Upper lobe of left lung (tissue), 6 donors: ENCODE measurements around the gene CD164. TPM values are rescaled to one million over a fixed set of nuclear protein-coding genes. Genes with fewer than 3 reads are reported as not detected.

ENCODE experiments used
- ATAC-seq, 2 donors: fragments of 200-7000 bp; cut with Tn5 transposase; one replicate each; pipeline ENCODE4 v1.9.1; 2022; ENCODE audit warnings: mild to moderate bottlenecking in 2 of 2, moderate library complexity in 2 of 2; ENCODE audit not compliant: low FRiP score in 2 of 2
- DNase-seq, 2 donors: peaks; one replicate each; pipeline ENCODE4 v3.0.0-alpha.2; 2019 to 2020
- H3K27ac ChIP-seq, 4 donors: fragments of 200-600 bp; sonication (generic); one replicate each; pipeline ENCODE4 v1.5.1; 2016 to 2019
- H3K27me3 ChIP-seq, 4 donors: fragments of 200-600 bp; sonication (generic); one replicate each; pipeline ENCODE4 v1.5.1; 2017 to 2019
- H3K36me3 ChIP-seq, 4 donors: fragments of 200-600 bp; sonication (generic); one replicate each; pipeline ENCODE4 v1.5.1; 2016 to 2019
- H3K4me1 ChIP-seq, 4 donors: fragments of 200-600 bp; sonication (generic); one replicate each; pipeline ENCODE4 v1.5.1; 2018 to 2019
- H3K4me3 ChIP-seq, 4 donors: fragments of 200-600 bp; sonication (generic); one replicate each; pipeline ENCODE4 v1.5.1; 2017 to 2019; ENCODE audit warnings: mild to moderate bottlenecking in 2 of 4, moderate library complexity in 1 of 4
- H3K9me3 ChIP-seq, 4 donors: fragments of 200-600 bp; sonication (generic); one replicate each; pipeline ENCODE4 v1.5.1; 2018 to 2019
- EP300 ChIP-seq, 4 donors: sonication (generic); formaldehyde crosslinking; IDR thresholded peaks; one replicate each; pipeline ENCODE4 v1.5.1; 2017; ENCODE audit warnings: antibody characterized with exemption in 4 of 4, control low read depth in 2 of 4
- POLR2A ChIP-seq, 4 donors: fragments of 450-650 bp; IDR thresholded peaks; one replicate each; pipeline ENCODE4 v1.5.1; 2016 to 2017; ENCODE audit warnings: antibody characterized with exemption in 4 of 4, mild to moderate bottlenecking in 2 of 4
- POLR2AphosphoS5 ChIP-seq, 2 donors: sonication (generic); formaldehyde crosslinking; IDR thresholded peaks; one replicate each; pipeline ENCODE4 v1.5.1; 2017; ENCODE audit warnings: antibody characterized with exemption in 2 of 2
- WGBS, 2 donors: methylation state at CpG; one replicate each; pipeline ENCODE4 v1.1.5; 2017 to 2018; 5-methylcytosine and 5-hydroxymethylcytosine counted together
- total RNA-seq, 6 donors: library from RNA; depleted of rRNA in 4 of 6; stranded (reverse); fragments of >200 nt in 4 of 6; gene quantifications; one replicate each; pipeline versions ENCODE4 v1.1.0 to v1.2.1, GENCODE V29; 2016 to 2021
- TF ChIP-seq, protein P1 (sequence below), 6 experiments: fragments of 450-650 bp in 4 of 6; fragments of 200-600 bp in 2 of 6; sonication (generic) in 2 of 6; IDR thresholded peaks; one replicate each; pipeline ENCODE4 v1.5.1; 2016 to 2019; ENCODE audit warnings: antibody characterized with exemption in 6 of 6
- donor health status: DM: no; HTN: no; CAD: no; lungs with moderate emphysema.
- donor health status: DM: no; HTN: yes; CAD: no; lungs with severe emphysema.

CD164 gene
- total RNA-seq, 6 donors from 2014 or later, result 70.8 to 281 (median 218) TPM

DNA sequence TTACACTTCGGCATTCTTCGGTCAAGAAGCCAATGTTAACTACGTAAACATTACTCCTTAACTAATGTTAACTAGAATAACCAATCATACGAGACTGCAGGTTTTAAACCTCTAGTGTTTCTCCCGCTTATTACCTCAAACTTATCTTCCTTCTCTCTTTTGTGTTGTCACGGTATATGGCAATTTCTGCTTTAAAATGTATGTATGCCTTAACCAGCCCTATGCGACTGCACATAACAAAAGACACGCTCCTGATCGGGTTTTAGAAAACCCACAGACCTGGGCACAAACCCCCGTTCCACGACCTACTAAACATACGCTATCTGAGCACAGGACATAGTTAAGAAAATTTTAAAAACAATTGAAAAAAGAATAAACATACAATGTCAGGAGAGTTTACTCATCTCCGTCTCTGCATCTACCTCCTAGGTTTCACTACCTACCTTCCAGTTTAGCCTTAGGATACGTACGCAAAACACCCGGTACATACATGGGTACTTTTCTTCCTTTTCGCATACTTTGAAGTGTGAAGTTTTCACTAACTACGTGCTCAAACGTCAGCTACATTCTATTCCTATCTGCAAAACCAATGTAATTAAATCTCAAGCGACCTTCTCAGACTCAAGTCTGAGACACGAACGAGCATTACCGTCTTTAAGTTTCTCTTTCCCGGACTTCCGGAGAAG, 1.1 kb downstream of the CD164 start:
- DNase-seq, result no peak
- 0 to 1% methylated on average over 25 of the region's 25 CpGs for WGBS, 2 donors

DNA sequence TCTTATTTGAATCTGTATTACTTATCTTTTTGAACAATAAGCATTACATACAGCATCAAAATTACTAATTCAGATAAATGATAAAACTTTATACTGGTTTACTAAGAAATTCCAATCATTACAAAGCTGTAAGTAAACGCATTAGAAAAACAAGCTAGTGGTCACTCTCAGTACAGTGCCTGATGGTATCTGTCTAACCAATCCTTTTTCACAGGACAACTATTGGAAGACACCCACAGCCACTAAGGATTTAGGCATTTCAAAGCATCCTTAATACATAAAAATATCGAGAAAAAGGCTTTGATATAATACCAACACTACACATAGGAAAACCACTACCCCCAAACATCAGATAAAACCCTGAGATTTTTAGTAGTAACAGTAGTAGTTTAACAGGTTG, 2.6 kb downstream of the CD164 start:
- no peak for DNase-seq
- Histone ChIP-seq H3K27me3 (no peaks in the 10 kb centered on the region), H3K9me3 (no peaks in the 10 kb centered on the region), H3K36me3 (peaks cover 5 to 39% (median 27%) of the 10 kb centered on the region in 4 donors), H3K4me1 (peaks cover 30 to 59% (median 40%) of the 10 kb centered on the region in 4 donors), H3K4me3 (peak overlapping the region; percentile 5 to 96 (median 88)), H3K27ac (peak overlapping the region in 2 of 4 donors; percentile 99 to 100)
- TF ChIP-seq POLR2AphosphoS5 (IDR thresholded peaks at IDR 0.05) (no peak), POLR2A (IDR thresholded peaks at IDR 0.05) (no peak), EP300 (IDR thresholded peaks at IDR 0.05) (no peak)
- TF ChIP-seq, protein P1, sequence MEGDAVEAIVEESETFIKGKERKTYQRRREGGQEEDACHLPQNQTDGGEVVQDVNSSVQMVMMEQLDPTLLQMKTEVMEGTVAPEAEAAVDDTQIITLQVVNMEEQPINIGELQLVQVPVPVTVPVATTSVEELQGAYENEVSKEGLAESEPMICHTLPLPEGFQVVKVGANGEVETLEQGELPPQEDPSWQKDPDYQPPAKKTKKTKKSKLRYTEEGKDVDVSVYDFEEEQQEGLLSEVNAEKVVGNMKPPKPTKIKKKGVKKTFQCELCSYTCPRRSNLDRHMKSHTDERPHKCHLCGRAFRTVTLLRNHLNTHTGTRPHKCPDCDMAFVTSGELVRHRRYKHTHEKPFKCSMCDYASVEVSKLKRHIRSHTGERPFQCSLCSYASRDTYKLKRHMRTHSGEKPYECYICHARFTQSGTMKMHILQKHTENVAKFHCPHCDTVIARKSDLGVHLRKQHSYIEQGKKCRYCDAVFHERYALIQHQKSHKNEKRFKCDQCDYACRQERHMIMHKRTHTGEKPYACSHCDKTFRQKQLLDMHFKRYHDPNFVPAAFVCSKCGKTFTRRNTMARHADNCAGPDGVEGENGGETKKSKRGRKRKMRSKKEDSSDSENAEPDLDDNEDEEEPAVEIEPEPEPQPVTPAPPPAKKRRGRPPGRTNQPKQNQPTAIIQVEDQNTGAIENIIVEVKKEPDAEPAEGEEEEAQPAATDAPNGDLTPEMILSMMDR (IDR thresholded peaks at IDR 0.05), result no peak
- WGBS, 2 donors, result 30 to 41% methylated on average over 2 of the region's 2 CpGs
- no peak for ATAC-seq

More for the DNA sequence above, 1.1 kb downstream of the CD164 start:
- no peak for TF ChIP-seq EP300 (IDR thresholded peaks at IDR 0.05)
- TF ChIP-seq POLR2A (IDR thresholded peaks at IDR 0.05), result no peak
- no peak for TF ChIP-seq POLR2AphosphoS5 (IDR thresholded peaks at IDR 0.05)
- TF ChIP-seq, protein P1 (IDR thresholded peaks at IDR 0.05), result no peak
- no peak for ATAC-seq
- peaks cover 0 to 24% (median 13%) of the 10 kb centered on the region in 4 donors for H3K36me3 ChIP-seq
- H3K27me3 ChIP-seq, result no peaks in the 10 kb centered on the region
- peak overlapping the region; percentile 80 to 96 (median 88) for H3K4me3 ChIP-seq
- peak overlapping the region; percentile 99 to 100 (median 100) for H3K27ac ChIP-seq
- no peaks in the 10 kb centered on the region for H3K9me3 ChIP-seq
- peaks cover 30 to 56% (median 44%) of the 10 kb centered on the region in 4 donors for H3K4me1 ChIP-seq

DNA sequence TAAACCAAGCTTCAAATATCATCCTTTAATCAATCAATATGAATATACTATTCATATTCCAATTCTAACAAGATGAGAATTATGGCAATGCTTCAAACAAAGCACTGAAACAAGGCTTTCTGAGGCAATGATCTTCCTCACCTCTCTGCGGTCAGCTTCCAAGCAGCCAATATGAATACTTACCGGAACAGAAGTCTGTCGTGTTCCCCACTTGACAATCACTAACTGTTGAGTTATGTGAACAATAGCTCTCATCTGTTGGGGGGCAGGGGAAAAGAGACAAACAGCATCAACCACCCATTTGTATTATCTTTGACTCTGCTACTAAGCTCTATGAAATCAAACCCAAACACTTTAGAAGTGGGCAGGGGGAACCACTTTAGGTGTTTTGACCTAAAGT, 4.5 kb downstream of the CD164 start:
- peaks cover 25 to 53% (median 33%) of the 10 kb centered on the region in 4 donors for H3K4me1 ChIP-seq
- no peak overlapping the region for H3K27ac ChIP-seq
- no peaks in the 10 kb centered on the region for H3K27me3 ChIP-seq
- WGBS, 2 donors, result 62% methylated on average over 3 of the region's 3 CpGs
- TF ChIP-seq POLR2A (IDR thresholded peaks at IDR 0.05) (no peak), EP300 (IDR thresholded peaks at IDR 0.05) (no peak), POLR2AphosphoS5 (IDR thresholded peaks at IDR 0.05) (no peak)
- TF ChIP-seq, protein P1 (IDR thresholded peaks at IDR 0.05), result no peak
- peaks cover 8 to 59% (median 36%) of the 10 kb centered on the region in 4 donors for H3K36me3 ChIP-seq
- H3K9me3 ChIP-seq, result no peaks in the 10 kb centered on the region
- DNase-seq, result no peak
- no peak overlapping the region for H3K4me3 ChIP-seq
- no peak for ATAC-seq

DNA sequence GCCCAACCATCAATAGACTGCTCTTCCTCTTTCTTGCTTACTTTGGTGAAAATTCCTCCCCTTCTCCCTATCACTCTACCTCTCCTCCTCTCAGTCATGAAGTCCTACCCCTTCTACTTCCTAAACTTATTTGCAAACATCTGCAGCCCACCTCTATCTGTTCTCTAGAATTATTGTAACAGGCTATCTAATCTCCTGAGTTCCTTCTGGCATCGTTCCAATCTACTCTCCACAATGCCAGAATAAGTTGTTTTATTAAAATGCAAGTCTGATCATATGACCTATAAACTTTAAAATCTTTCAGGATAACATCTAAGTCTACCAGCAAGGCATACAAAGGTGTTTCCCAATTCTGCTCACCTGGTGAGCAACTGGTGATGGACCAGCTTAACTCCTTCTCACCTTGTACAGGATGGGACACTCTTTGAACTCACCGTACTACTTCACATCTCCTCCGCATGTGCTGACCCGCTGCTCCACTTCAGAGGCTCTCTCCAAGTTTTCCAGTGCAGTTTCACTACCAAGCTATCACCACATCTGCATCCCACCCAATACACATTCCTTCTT, 7.9 kb downstream of the CD164 start:
- DNase-seq, result no peak
- ATAC-seq, result no peak
- Histone ChIP-seq H3K9me3 (no peaks in the 10 kb centered on the region), H3K36me3 (peaks cover 8 to 89% (median 47%) of the 10 kb centered on the region in 4 donors), H3K27me3 (no peaks in the 10 kb centered on the region), H3K4me3 (no peak overlapping the region), H3K27ac (no peak overlapping the region), H3K4me1 (peaks cover 16 to 42% (median 21%) of the 10 kb centered on the region in 4 donors)
- no peak for TF ChIP-seq EP300 (IDR thresholded peaks at IDR 0.05)
- no peak for TF ChIP-seq POLR2AphosphoS5 (IDR thresholded peaks at IDR 0.05)
- TF ChIP-seq, protein P1 (IDR thresholded peaks at IDR 0.05), result no peak
- TF ChIP-seq POLR2A (IDR thresholded peaks at IDR 0.05), result no peak
- WGBS, 2 donors, result 62 to 63% methylated on average over 4 of the region's 4 CpGs
